Loucy (cell line): ENCODE data around the gene GRIA2.

Source experiments
- H2AFZ ChIP-seq: fragments of 200-600 bp; sonication (generic); 2 replicates; pipeline ENCODE4 v1.6.0; 2016; ENCODE audit warnings: antibody characterized with exemption, mild to moderate bottlenecking, low read length, moderate library complexity
- H3F3A ChIP-seq: fragments of 200-600 bp; 2 replicates; pipeline ENCODE4 v1.6.0; 2016; ENCODE audit warnings: antibody characterized with exemption, low read depth, mild to moderate bottlenecking
- H3K27me3 ChIP-seq: fragments of 200-600 bp; sonication (generic); 2 replicates; pipeline ENCODE4 v1.6.1; 2014; ENCODE audit warnings: low read length, mild to moderate bottlenecking; ENCODE audit not compliant: insufficient read depth, poor library complexity, severe bottlenecking
- H3K36me3 ChIP-seq: fragments of 200-600 bp; sonication (generic); 2 replicates; pipeline ENCODE4 v1.6.1; 2016; ENCODE audit warnings: low read length; ENCODE audit not compliant: insufficient read depth
- H3K4me1 ChIP-seq: fragments of 200-600 bp; sonication (generic); 2 replicates; pipeline ENCODE4 v1.5.1; 2014; ENCODE audit warnings: low read length, mild to moderate bottlenecking; ENCODE audit not compliant: insufficient read depth, poor library complexity, severe bottlenecking
- H3K4me2 ChIP-seq: fragments of 200-600 bp; sonication (generic); 2 replicates; pipeline ENCODE4 v1.6.0; 2014; ENCODE audit warnings: antibody characterized with exemption, low read length, low read depth, mild to moderate bottlenecking; ENCODE audit not compliant: poor library complexity, severe bottlenecking
- H3K4me3 ChIP-seq: fragments of 200-600 bp; sonication (generic); 2 replicates; pipeline ENCODE4 v1.5.1; 2014; ENCODE audit warnings: low read length, mild to moderate bottlenecking, mixed read lengths; ENCODE audit not compliant: poor library complexity, severe bottlenecking
- H3K79me2 ChIP-seq: fragments of 200-600 bp; sonication (generic); 2 replicates; pipeline ENCODE4 v1.6.1; 2014; ENCODE audit warnings: low read length; ENCODE audit not compliant: insufficient read depth
- H3K9ac ChIP-seq: fragments of 200-600 bp; sonication (generic); 2 replicates; pipeline ENCODE4 v1.6.0; 2014; ENCODE audit warnings: mild to moderate bottlenecking, low read depth, low read length, moderate library complexity; ENCODE audit not compliant: poor library complexity, severe bottlenecking
- H3K9me2 ChIP-seq: fragments of 200-600 bp; sonication (generic); replicated peaks from 2 replicates; pipeline ENCODE4 v1.6.1; 2016; ENCODE audit warnings: low read depth, low read length, mixed read lengths
- H3K9me3 ChIP-seq: fragments of 200-600 bp; sonication (generic); 2 replicates; pipeline ENCODE4 v1.6.1; 2014; ENCODE audit warnings: mild to moderate bottlenecking, antibody characterized with exemption, low read length, low read depth; ENCODE audit not compliant: insufficient read depth
- H4K20me1 ChIP-seq: fragments of 200-600 bp; sonication (generic); 2 replicates; pipeline ENCODE4 v1.6.0; 2014; ENCODE audit warnings: antibody characterized with exemption, low read length, mild to moderate bottlenecking; ENCODE audit not compliant: insufficient read depth, poor library complexity, severe bottlenecking
- EZH2phosphoT487 ChIP-seq: fragments of 200-600 bp; IDR thresholded peaks from 2 replicates; pipeline ENCODE4 v1.6.1; 2018; ENCODE audit warnings: antibody characterized with exemption, mild to moderate bottlenecking, moderate library complexity, borderline replicate concordance
- TF ChIP-seq, protein P1 (sequence below): fragments of 200-600 bp; sonication (generic); conservative IDR thresholded peaks from 2 replicates; pipeline ENCODE4 v1.5.1; 2014; ENCODE audit warnings: mild to moderate bottlenecking, antibody characterized with exemption, low read length

GRIA2 gene

DNA sequence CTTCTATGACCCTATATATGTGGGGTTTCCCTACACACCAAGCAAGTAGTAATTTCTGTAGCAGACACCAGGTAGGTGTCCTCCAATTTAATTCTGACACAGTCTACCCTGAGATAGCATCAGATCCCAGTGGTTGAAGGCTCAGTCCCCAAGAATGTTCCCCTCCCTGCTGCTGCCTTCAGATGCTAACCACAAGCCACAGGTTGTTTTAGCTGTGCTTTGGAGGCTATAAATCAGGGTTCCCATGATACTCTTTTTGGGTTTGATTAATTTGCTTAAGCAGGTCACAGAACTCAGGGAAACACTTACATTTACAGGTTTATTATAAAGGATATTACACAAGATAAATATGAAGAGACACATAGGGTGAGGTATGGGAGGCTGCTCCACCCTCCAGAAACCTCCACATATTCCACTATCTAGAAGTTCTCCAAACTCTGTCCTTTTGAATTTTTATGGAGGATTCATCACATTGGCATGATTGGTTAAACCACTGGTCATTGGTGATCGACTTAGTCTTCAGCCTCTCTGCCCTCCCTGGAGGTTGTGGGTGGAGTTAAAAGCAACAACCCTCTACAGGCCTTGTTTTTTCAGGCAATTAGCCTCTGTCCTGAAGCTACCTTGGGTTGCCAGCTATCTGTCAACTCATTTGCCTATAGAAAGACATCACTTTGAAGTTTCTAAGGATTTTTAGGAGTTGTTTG, 50.8 kb downstream of the GRIA2 start:
- H3K36me3 ChIP-seq: no peaks in the 10 kb centered on the region
- H3K79me2 ChIP-seq: no peaks in the 10 kb centered on the region
- no peaks in the 10 kb centered on the region for H4K20me1 ChIP-seq
- H3K9me3 ChIP-seq: no peaks in the 10 kb centered on the region
- TF ChIP-seq, protein P1, sequence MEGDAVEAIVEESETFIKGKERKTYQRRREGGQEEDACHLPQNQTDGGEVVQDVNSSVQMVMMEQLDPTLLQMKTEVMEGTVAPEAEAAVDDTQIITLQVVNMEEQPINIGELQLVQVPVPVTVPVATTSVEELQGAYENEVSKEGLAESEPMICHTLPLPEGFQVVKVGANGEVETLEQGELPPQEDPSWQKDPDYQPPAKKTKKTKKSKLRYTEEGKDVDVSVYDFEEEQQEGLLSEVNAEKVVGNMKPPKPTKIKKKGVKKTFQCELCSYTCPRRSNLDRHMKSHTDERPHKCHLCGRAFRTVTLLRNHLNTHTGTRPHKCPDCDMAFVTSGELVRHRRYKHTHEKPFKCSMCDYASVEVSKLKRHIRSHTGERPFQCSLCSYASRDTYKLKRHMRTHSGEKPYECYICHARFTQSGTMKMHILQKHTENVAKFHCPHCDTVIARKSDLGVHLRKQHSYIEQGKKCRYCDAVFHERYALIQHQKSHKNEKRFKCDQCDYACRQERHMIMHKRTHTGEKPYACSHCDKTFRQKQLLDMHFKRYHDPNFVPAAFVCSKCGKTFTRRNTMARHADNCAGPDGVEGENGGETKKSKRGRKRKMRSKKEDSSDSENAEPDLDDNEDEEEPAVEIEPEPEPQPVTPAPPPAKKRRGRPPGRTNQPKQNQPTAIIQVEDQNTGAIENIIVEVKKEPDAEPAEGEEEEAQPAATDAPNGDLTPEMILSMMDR: no peak
- TF ChIP-seq EZH2phosphoT487: no peak
- no peak overlapping the region for H2AFZ ChIP-seq
- H3K4me1 ChIP-seq: no peaks in the 10 kb centered on the region
- H3K9me2 ChIP-seq: no peaks in the 10 kb centered on the region
- H3K4me3 ChIP-seq: no peak overlapping the region
- no peak overlapping the region for H3K4me2 ChIP-seq
- H3K9ac ChIP-seq: no peak overlapping the region
- no peaks in the 10 kb centered on the region for H3K27me3 ChIP-seq
- no peaks in the 10 kb centered on the region for H3F3A ChIP-seq

- Histone ChIP-seq H3K9ac (no peak overlapping the region), H3F3A (no peaks in the 10 kb centered on the region), H3K79me2 (no peaks in the 10 kb centered on the region), H3K4me3 (no peak overlapping the region), H3K9me3 (no peaks in the 10 kb centered on the region), H3K9me2 (no peaks in the 10 kb centered on the region), H2AFZ (no peak overlapping the region), H4K20me1 (no peaks in the 10 kb centered on the region), H3K4me2 (no peak overlapping the region), H3K27me3 (no peaks in the 10 kb centered on the region), H3K4me1 (no peaks in the 10 kb centered on the region), H3K36me3 (no peaks in the 10 kb centered on the region)
- no peak for TF ChIP-seq EZH2phosphoT487
- TF ChIP-seq, protein P1: no peak
Observed at GRCh38 chr4:157280673-157281072, 60.1 kb downstream of the GRIA2 start.

DNA sequence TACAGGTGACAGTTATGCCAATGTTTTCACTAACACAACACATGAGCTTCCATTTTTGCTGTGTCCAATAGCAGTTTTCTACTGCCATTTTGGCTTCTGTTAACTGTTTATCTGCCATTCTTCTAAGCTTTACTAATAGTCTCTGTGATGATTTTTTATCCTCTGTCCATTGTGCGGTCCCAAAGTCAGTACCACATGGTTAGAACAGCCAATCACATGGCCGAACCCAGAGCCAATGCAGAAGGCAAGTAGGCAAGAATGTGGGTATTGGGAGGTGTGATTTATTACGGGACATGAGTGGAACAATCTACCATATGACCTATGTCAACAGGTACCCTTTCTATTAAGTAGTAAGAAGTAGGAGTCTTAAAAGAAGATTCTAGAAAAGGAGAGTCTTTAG, 61.5 kb downstream of the GRIA2 start:
- Histone ChIP-seq H3K27me3 (no peaks in the 10 kb centered on the region), H3K79me2 (no peaks in the 10 kb centered on the region), H3F3A (no peaks in the 10 kb centered on the region), H3K4me1 (no peaks in the 10 kb centered on the region), H3K9me3 (no peaks in the 10 kb centered on the region), H3K9ac (no peak overlapping the region), H4K20me1 (no peaks in the 10 kb centered on the region), H3K4me2 (no peak overlapping the region), H3K4me3 (no peak overlapping the region), H2AFZ (no peak overlapping the region), H3K36me3 (no peaks in the 10 kb centered on the region), H3K9me2 (no peaks in the 10 kb centered on the region)
- no peak for TF ChIP-seq EZH2phosphoT487
- TF ChIP-seq, protein P1: no peak
